SK-N-MC (cell line): ENCODE data around the gene CSF1R.
A peak's percentile ranks its signal among the peaks of the same experiment; 100 is the strongest.

ENCODE experiments used
- DNase-seq: peaks from one replicate; pipeline ENCODE4 v3.0.0-alpha.2; 2011; ENCODE audit warnings: low read depth, low spot score
- H3K27ac ChIP-seq: fragments of 200-600 bp; sonication (generic); 2 replicates; pipeline ENCODE4 v1.5.1; 2016; ENCODE audit warnings: mixed run types
- H3K36me3 ChIP-seq: fragments of 200-600 bp; sonication (generic); 2 replicates; pipeline ENCODE4 v1.6.1; 2017; ENCODE audit warnings: antibody characterized with exemption, low read length, mixed read lengths; ENCODE audit not compliant: insufficient read depth
- H3K4me3 ChIP-seq: fragments of 200-600 bp; sonication (generic); 2 replicates; pipeline ENCODE4 v1.5.1; 2016
- H3K9ac ChIP-seq: fragments of 200-600 bp; sonication (generic); 2 replicates; pipeline ENCODE4 v1.8.0; 2017; ENCODE audit warnings: mixed run types, mixed read lengths; ENCODE audit not compliant: insufficient read length
- H3K9me3 ChIP-seq: fragments of 200-600 bp; sonication (generic); 2 replicates; pipeline ENCODE4 v1.6.1; 2017; ENCODE audit warnings: low read depth, mild to moderate bottlenecking, antibody characterized with exemption, low read length, moderate library complexity, mixed read lengths
- EZH2 ChIP-seq: fragments of 200-600 bp; sonication (generic); IDR thresholded peaks from one replicate; pipeline ENCODE4 v1.6.1; 2017; ENCODE audit warnings: antibody characterized with exemption
- FOXP2 ChIP-seq: optimal IDR thresholded peaks from 2 replicates; pipeline ENCODE3; 2011; ENCODE audit warnings: mild to moderate bottlenecking, moderate library complexity; ENCODE audit not compliant: insufficient read depth; ENCODE audit errors: extremely low read length, control extremely low read depth
- POLR2AphosphoS5 ChIP-seq: IDR thresholded peaks from 2 replicates; pipeline ENCODE4 v1.6.1; 2012; ENCODE audit warnings: mild to moderate bottlenecking, low read depth, low read length, borderline replicate concordance

CSF1R gene

DNA sequence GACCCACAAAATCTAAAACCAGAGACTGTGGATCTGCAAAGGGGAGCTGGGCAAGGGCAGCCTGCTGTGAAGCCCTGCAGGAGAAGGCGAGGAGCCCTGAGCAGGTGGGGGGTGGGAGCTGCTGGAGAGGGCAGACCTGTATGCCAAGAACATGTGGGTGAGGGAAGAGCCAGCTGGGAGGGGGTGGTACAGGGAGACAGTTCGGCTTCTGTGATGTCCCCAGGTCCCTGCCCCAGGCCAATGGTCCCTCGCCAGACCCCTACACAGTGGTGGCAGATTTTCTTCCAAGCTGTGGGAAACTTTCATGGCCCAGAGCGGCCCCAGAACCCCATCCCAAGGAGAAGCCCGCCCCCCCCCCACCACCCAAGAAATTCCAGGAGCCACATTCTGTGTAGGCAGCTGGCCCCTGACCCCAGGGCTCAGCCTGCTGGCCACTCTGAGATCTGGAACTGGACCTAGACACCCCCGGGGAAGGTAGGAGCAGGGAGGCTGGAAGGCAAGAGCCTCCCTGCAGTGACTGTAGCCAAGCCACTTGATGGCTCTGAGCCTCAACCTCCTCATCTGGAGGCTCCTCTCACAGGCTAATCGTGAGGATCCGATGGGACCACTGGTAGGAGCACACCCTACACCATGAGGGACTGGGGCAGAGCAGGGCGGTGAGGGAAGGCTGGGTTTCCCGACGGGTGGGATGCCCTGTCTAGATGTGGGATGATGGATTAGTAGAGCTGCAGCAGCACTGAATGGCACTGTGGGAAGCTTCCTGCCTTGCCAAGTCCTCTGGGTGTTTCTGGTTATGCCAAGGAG is 22.6 kb upstream of the CSF1R start:
- Histone ChIP-seq H3K9ac (peak overlapping the region; percentile 50), H3K9me3 (no peaks in the 10 kb centered on the region), H3K27ac (peak overlapping the region; percentile 93), H3K36me3 (no peaks in the 10 kb centered on the region), H3K4me3 (peak overlapping the region; percentile 9; the same call in 1 of the 2 replicates)
- no peak for DNase-seq
- TF ChIP-seq EZH2 (no peak), POLR2AphosphoS5 (no peak), FOXP2 (no peak)

- Histone ChIP-seq H3K9ac (peak overlapping the region; percentile 50), H3K36me3 (no peaks in the 10 kb centered on the region), H3K27ac (peak overlapping the region; percentile 93), H3K4me3 (peak overlapping the region; percentile 42), H3K9me3 (no peaks in the 10 kb centered on the region)
- TF ChIP-seq POLR2AphosphoS5: no peak
- no peak for TF ChIP-seq EZH2
- no peak for TF ChIP-seq FOXP2
- no peak for DNase-seq
Measured at GRCh38 chr5:150107909-150108447, 21.6 kb upstream of the CSF1R start.

DNA sequence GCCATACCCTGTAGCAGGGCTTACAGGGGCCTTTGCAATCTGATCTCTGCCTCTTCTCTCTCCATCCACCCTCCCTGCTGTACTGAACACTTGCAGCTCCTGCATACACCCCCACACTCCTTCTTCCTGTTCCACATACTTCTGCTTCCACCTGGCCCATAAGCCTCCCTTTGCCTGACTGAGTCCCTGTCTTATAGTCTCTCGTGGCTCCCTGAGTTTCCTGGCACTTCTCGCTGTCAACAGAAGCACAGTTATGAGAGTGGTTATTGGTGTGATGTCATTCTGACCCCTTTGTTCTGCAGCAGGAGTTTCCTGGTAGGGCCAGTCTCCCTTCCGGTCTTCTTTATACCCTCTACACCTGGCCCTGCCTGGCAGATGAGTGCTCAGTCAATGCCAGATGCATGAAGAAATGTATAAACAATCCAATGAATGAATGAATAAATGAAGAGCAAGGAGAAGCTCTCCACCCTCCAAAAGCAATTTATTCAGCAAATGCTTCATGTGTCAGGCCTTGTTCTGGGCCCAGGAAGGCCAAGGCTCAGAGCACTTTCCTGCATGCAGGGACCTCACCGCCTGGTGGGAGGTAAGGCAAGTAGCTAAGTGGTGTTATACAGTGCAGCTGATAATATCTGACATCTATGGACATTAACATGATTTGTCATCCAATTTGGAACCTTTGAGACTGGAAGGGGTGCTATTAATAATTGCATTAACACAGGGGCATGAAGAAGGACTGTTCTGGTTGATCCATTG is 20.5 kb upstream of the CSF1R start:
- peak overlapping the region; percentile 93; the same call in 1 of the 2 replicates for H3K27ac ChIP-seq
- H3K9me3 ChIP-seq: no peaks in the 10 kb centered on the region
- TF ChIP-seq EZH2 (no peak), FOXP2 (no peak), POLR2AphosphoS5 (no peak)
- no peak overlapping the region for H3K9ac ChIP-seq
- no peak overlapping the region for H3K4me3 ChIP-seq
- no peak for DNase-seq
- H3K36me3 ChIP-seq: no peaks in the 10 kb centered on the region

DNA sequence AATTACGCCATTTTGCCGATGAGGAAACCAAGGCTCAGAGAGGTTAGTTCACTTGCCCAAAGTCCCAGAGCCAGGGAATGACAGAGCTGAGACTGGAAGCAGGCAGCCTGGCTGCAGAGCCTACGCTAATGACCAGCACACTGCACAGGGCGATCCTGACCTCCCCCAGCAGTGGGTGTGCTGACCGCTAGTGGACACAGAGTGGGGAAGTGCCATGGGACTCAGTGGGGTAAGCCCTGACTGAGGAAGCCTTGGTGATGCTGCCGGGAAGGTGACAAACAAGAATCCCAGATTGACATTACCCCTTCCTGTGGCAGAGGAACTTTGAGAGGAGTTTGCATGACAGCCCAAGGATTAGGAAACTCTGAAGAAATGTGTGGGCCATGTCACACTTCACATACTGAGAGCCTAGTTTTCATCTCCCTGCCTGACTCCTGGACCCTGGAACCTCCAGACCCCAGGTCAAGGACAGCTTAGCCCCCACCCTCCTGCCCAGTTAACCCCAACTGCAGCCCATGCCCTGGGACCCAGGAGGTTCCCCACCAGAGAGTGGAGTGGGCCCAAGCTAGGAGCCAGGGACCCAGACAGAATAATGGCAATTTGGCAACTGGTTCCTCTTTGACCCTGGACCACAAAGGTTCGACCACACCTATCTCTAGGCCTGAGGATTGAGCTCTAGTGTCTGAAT is 19.7 kb upstream of the CSF1R start:
- TF ChIP-seq POLR2AphosphoS5 (no peak), EZH2 (no peak), FOXP2 (no peak)
- no peak overlapping the region for H3K9ac ChIP-seq

GRCh38 chr5:150104550-150104870 is 18.2 kb upstream of the CSF1R start:
- no peak for TF ChIP-seq FOXP2
- no peak for TF ChIP-seq POLR2AphosphoS5
- TF ChIP-seq EZH2: no peak
- Histone ChIP-seq H3K36me3 (no peaks in the 10 kb centered on the region), H3K9me3 (no peaks in the 10 kb centered on the region), H3K4me3 (no peak overlapping the region), H3K27ac (no peak overlapping the region), H3K9ac (no peak overlapping the region)
- no peak for DNase-seq

More for the DNA sequence above, 19.7 kb upstream of the CSF1R start:
- Histone ChIP-seq H3K4me3 (no peak overlapping the region), H3K36me3 (no peaks in the 10 kb centered on the region), H3K9me3 (no peaks in the 10 kb centered on the region), H3K27ac (no peak overlapping the region)
- no peak for DNase-seq

GRCh38 chr5:150103678-150104549 is 17.6 kb upstream of the CSF1R start:
- no peak overlapping the region for H3K9ac ChIP-seq
- no peaks in the 10 kb centered on the region for H3K36me3 ChIP-seq
- no peak overlapping the region for H3K4me3 ChIP-seq
- no peak for DNase-seq
- no peaks in the 10 kb centered on the region for H3K9me3 ChIP-seq
- TF ChIP-seq POLR2AphosphoS5 (no peak), EZH2 (no peak)
- H3K27ac ChIP-seq: no peak overlapping the region

DNA sequence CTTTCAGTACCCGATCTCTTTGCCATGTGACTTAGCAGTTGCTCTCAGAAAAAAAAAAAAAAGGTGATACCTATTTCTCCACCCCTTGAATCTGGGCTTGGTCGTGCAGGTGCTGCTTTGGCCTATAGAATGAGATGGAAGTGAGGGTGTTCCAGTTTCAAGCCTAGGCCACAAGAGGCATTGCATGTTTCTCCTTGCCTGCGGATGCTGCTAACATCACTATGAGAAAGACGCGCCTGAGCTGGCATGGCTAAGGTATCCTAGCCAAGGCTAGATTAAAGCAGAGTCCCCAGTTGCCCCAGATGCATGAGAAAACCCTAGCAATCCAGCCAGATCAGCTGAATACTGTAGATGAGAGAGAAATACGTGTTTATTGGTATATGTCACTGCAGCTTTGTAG is 14.7 kb upstream of the CSF1R start:
- H3K9ac ChIP-seq: no peak overlapping the region
- no peaks in the 10 kb centered on the region for H3K9me3 ChIP-seq
- TF ChIP-seq FOXP2 (no peak), EZH2 (no peak), POLR2AphosphoS5 (no peak)
- H3K36me3 ChIP-seq: no peaks in the 10 kb centered on the region
- no peak overlapping the region for H3K4me3 ChIP-seq
- DNase-seq: no peak
- no peak overlapping the region for H3K27ac ChIP-seq

DNA sequence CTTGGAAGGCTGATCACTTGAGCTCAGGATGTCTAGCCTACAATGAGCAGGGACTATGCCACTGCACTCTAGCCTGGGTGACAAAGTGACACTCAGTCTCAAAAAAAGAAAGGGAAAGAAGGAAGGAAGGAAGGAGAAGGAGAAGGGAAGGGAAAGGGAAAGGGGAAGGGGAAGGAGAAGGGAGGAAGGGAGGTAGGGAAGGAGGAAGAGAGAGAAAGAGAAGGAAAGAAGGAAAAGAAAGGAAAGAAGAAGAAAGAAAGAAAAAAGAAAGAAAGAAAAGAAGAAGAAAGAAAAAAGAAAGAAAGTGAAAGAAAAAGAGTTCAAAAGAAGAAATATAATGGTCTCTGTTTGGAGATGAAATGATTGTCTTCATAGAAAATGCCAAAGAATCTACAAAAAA is 10.8 kb upstream of the CSF1R start:
- H3K9ac ChIP-seq: no peak overlapping the region
- H3K9me3 ChIP-seq: no peaks in the 10 kb centered on the region
- no peak overlapping the region for H3K4me3 ChIP-seq
- no peaks in the 10 kb centered on the region for H3K36me3 ChIP-seq
- no peak for TF ChIP-seq EZH2
- TF ChIP-seq FOXP2: no peak
- TF ChIP-seq POLR2AphosphoS5: no peak
- no peak for DNase-seq
- H3K27ac ChIP-seq: no peak overlapping the region
